ENCODE measurements around the gene GTF2E1.
"Not testable (repeated sequence)": the region's sequence is repeated elsewhere in the genome, so short reads cannot be mapped to it uniquely, and the experiment has no call there.

GTF2E1 gene

DNA sequence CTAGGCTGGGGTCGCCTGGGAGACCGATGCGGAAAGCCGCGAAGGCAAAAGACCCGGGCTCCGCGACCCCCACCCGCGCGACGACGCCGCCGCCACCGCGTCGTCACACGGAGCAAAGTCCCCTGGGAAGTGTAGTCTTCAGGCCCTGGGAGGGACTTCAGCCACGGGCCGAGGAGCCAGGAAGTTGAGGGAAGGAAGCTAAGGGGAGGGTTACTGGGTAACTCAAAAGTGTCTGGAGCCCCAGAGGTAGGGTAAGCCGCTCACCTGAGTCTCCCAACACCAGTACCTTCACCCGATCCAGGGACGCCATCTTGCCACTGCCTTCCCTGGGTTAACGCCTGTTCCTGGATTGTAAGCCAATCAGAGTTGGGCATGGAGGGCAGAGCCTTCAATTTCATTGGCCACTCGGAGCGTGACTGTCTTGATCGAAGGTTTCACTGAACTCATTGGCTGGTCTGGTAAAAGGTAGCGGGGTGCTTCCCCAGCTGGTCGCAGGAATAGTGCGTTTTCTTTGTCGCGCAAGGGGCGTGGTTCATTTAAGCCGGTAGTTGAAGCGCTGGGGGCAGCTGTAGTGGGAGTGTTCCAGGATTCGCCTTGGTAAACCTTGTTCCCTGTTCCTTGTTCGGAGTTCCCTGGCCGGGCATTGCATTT, at the start of gene GTF2E1, which contains the start of gene RABL3:
Gene GTF2E1, plus strand, starts transcription at position 547 of the 651 bp plus-strand sequence. CDS start 7,809 bp downstream, outside the sequence.
Gene RABL3, minus strand, starts transcription at position 319 of the 651 bp plus-strand sequence. Its CDS starts 9 bp downstream, at position 310.
- DNase-seq = peak; percentile 100

DNA sequence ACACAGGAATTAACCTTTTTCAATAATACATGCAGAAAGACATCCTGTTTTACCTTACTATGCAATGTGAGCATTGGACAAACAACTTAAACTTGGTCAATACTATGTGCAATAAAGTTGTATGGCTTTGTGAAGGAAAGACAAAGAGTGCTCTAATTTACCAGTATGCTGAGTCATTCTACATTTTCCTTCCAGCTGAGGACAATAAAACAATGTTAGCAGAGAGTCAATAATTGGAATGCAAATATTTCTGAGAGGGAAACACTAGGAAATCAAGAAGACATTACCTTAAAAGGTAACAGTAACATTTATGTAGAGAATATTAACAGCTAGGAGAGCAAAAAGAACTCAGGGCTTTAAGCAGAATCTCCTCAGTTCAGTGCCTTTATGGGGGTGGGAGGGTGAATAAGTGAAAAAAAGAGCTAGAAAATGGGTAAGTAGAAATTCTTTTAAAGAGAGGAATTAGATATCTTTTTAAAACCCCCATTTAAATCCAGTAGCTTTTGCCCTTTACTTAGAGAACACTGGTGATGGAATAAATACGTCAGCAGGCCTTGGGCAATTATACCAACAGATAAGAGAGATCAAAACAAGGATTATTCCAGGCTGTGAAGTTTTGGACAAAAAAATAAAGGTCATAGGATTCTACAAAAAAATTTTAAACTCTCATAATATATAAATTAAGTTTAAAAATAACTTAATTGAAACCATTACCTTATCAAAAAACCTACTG, 48.9 kb upstream of the GTF2E1 start:
- DNase-seq = peak; percentile 85

DNA sequence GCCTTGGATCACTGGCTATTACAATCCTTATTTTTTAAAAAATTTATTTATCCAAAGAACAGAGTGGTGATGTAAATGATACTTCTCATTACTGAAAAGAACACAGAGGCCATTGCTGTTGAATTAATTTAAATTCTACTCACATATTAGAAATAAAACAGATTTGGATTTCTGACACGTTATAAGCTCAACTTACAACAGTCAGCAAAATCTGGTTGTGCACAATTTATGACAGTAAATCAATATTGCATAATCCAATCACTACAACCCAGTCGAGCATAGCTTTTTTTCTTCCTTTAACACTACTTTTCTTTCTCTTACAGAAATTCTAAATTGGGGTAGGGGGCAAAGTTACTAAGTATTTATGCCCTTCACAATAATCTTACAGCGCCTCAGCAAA, 43.2 kb upstream of the GTF2E1 start:
- no peak for DNase-seq

DNA sequence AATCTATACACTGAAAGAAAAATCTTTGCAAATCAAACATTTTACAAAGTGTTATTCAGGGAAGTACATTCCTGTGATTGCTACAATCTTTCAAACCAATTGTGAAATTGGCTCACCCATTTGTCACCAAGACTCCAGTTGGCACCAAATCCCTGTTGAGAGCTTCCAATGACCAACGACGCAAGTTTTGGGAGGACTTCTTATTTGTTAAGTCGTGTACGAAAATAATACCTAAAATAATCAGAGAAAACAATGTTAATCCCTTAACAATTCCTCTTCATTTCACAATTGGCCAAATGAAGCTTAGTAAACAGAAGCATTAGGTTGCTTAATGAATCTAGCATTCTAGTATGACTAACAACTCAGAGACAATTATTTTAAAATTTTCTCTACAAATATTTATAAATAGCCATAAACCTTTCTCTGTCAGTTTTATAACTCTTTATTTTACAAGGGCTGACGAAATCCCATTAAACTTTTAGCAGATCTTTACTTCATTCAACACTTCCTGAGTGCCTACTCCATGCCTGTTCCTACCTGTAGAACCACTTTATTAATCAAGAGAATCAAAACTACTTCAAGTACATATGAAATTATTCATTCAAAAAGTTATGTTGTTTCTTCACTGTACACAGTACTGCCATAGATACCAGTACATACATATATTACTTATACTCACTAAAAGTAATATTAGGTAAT, 36.5 kb upstream of the GTF2E1 start:
- DNase-seq = no peak

DNA sequence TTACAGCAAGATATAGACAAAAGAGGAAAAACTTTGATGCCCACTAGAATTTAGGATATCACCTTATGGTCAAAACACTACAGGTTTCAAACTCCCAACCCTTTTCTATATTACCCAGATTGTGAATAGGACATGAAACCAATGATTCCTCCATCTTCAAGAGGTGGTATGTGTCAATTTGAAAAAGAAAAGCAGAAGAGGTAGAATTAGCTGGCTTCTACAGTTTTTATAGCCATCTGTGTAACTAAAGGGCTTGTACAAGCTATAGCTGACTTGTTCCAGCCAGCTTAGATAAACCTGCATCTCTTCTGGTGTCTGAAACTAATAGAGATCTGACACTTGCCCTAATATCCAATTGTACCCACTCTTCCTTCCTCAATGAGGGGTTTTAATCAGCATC, 35.6 kb upstream of the GTF2E1 start:
- DNase-seq = no peak

DNA sequence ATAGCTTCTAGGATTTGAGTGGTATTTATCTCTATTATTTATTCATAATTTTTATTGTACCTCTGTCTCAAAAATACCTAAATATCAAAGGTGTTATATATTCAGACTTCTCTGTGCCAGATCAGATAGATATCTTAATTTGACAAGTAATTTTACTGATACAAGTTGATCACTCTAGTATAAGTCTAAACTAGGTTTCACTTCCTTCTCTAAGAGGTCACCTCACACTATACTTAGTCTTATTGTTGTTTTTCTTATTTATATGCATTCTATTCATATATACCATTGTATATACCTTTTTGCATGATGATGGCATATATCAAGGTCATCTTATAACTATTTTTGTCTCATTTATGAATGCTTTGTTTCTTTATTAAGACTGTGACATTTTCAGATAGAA, 34.1 kb upstream of the GTF2E1 start:
- DNase-seq = no peak

DNA sequence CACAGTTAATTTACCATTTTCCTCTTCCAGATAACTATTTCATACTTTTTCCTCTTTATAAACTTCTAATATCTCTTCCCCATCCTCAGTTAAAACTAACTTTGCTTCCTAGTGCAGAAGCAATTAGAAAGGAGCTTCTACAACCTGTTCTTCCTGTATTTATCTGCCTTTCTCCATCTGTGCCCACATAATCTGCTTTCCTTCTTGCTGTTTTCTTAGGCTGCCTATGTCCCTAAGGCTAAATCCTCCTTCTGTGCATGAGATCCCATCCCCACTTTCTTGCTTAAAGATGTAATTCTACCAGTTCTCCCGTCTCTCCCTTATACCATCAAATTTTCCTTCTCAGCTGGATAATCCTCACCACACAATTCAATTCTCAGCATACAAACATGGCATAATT, 32.2 kb upstream of the GTF2E1 start:
- no peak for DNase-seq

DNA sequence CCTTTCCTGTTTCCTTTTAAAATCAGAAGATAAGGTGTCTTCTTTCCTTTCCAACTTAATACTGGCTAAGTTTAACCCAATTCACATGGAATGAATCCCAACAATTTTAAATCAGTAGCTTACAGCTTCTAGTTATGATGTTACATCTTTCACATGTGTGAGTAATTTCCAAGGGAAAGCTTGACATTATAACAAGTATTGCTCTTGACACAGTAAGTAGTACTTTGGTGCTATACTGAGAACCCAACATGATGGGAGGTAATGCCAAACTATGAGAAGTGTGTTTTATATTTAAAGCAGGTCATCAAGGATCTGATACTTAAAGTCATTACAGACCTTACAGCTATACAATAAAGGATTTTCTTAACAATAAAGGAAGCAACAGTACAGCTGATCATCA, 29.3 kb upstream of the GTF2E1 start:
- DNase-seq = no peak

DNA sequence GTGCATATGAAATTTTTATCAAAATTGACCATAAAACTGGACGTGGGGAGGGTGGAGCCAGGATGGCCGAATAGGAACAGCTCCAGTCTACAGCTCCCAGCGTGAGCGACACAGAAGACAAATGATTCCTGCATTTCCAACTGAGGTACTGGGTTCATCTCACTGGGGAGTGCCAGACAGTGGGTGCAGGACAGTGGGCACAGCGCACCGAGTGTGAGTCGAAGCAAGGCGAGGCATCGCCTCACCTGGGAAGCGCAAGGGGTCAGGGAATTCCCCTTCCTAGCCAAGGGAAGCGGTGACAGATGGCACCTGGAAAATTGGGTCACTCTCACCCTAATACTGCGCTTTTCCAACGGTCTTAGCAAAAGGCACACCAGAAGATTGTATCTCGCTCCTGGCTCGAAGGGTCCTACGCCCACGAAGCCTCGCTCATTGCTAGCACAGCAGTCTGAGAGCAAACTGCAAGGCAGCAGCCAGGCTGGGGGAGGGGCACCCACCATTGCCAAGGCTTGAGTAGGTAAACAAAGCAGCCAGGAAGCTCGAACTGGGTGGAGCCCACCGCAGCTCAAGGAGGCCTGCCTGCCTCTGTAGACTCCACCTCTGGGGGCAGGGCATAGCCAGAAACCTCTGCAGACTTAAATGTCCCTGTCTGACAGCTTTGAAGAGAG, 23.2 kb upstream of the GTF2E1 start:
- DNase-seq = not testable (repeated sequence)

DNA sequence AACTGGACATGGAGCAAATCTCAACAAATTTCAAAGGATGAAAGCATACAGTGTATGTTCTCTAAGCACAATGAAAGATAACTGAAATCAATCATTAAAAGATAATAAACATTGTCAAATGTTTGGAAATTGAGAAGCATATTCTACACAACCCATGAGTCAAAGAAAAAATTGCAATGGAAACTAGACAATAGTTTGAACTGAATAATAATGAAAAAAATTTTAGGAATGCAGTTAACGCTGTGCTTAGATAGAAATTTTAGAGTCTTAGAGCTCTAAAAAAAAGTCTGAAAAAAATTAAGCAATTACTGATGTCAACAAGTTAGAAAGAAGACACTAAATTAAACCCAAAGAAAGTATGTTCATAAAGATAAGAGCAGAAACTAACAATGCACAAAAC, 15.8 kb upstream of the GTF2E1 start:
- no peak for DNase-seq

DNA sequence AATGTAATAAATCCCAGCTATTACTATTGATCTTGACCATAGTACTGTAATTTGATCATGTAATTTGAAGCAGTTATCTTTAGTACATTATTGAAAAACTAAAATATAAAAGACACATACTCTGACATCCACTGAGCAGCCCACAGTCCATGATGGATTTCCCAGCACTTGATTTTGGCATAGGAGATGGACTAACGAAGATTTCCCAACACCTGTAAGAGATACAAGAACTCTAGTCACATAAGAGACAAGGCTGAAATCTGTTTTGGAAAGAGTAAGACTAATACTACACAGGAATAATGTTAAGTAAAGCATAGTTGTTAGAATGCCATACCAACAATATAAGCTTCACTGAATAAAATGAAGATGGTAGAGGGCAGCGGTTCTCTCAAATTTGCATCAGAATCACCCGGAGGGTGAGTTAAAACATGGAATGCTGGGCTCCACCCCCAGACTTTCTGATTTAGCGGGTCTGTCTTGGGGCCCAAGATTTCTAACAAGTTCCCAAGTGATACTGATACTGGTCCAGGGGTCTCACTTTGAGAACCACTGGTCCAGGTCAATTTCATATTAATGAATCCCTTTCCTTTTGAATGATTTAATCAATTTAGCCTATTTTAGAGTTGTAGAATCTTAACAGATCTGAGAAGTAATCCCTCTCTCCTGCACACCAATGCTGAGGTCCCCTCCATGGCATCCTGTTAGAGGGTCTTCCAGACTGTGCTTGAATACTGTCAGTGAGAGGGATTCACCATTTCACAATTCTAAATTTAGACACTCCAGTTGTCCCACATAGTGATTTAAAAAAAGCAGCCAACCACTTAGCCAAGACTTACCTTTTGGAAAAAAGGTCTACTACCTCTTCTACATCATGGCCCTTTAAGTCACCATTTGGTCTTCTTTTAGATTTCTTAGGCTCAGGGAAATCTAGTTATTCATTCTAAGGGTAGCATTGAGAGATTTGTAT, 11.7 kb upstream of the GTF2E1 start:
- DNase-seq = no peak

DNA sequence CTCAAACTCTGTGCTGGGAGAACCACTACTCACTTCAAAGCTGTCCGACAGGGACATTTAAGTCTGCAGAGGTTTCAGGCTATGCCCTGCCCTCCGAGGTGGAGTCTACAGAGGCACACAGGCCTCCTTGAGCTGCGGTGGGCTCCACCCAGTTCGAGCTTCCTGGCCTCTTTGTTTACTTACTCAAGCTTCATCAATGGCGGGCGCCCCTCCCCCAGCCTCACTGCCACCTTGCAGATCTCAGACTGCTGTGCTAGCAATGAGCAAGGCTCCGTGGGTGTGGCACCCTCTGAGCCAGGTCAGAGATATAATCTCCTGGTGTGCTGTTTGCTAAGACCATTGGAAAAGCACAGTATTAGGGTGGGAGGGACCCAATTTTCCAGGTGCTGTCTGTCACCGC, 4.5 kb upstream of the GTF2E1 start:
- DNase-seq = not testable (repeated sequence)

DNA sequence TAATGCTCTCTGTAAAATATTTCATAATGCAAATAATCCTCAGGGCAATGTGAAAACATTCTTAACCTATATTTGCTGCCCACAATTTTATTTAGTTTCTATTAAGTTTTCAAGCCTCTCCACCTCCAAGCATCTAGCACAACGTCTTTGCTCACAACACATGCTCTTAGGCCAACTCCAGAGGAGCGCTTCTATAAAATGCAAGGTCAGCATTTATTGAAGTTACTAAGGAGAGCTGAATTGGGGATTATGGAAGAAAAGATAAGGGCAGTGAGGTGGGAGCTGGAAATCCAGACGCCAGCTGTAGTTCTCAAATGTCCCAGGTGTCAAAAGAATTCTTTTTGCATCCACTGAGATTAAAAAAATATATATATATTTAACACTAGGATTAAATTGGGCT, 1.2 kb upstream of the GTF2E1 start:
- DNase-seq = no peak

DNA sequence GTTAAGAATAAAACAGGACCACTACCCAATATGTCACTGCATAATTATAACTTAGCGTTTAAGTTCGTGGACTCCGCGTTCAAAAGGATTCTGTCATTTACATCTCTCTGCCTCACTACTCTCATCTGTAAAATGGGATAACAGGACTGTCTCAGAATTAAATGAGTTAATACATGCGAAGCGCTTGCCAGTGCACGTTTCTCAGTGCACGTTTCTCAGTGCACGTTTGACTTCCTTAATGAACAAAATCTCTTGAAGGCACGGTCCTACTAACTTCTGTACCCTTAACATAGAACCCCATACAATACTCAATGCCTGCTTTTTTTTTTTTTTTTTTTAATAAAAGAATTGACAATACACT, 727 bp upstream of the GTF2E1 start:
- no peak for DNase-seq

DNA sequence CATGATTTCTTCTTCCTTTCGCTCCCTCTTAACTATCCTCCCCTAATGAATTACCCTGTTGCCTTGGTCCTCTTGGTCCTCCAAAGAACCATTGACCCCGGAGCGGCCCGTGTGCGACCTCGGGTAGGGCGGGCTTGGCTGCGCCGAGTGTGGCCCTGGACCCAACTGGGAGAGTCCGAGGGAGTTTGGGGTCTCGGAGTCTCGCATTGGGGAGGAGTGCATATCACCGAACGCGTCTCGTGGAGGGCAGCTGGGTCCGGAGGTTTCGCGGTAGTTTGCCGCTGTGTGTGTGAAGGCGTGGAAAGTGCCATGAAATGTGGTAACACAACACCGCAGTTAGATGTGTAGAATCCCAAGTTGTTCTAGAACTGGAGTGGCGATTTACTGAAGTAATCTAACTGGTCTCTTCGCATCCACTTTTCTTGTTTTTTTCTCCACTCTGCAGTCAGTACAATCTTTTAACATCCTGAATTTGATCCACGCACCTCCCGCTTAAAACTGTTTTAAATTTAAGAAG, 363 bp downstream of the GTF2E1 start:
- no peak for DNase-seq

DNA sequence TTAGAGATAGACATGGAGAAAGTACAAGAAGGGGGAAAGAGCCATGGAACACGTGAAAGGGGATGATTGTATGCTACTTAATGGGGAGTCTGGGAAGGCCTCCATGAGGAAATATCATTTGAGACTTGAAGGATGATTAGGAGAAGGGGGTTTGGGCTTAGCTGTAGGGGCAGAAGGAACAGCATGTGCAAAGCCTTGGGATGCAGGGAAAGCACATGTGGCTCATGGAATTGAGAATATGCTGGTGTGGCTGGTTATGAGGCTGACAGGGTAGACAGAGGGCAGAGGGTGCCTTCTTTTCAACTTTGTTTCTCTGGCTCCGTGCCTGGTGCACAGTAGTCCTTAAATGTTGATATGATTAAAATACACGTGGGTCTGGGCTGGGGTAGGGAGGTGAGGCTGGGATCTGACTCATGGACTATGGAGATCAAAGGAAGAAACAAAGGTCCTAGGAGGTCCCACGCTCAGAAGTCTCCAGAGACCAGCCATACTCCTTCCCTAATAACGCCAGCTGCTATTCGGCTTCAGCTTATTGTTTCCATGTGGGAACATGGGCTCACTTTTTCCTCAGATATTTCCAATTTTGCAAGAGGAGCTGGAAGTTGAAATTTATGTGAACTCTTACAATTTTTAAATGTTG, 1.1 kb downstream of the GTF2E1 start:
- no peak for DNase-seq

DNA sequence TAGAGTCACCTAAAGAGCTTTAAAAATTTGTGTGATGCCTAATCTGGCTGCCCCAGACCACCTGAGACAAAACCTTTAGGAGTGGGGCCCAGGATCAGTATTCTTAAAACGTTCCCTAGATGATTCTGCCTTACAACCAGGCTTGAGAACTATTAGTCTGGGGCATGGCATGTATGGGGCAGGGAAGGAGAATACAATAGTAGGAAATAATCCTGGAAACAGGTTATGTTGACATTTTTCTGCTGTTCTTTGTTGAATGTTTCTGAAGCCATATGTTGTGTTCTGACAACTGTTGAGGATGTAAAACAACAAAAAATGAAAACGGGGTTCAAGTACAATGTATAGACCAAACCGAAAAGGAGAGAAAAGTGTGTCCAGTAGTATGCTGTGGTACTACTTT, 2.9 kb downstream of the GTF2E1 start:
- no peak for DNase-seq

DNA sequence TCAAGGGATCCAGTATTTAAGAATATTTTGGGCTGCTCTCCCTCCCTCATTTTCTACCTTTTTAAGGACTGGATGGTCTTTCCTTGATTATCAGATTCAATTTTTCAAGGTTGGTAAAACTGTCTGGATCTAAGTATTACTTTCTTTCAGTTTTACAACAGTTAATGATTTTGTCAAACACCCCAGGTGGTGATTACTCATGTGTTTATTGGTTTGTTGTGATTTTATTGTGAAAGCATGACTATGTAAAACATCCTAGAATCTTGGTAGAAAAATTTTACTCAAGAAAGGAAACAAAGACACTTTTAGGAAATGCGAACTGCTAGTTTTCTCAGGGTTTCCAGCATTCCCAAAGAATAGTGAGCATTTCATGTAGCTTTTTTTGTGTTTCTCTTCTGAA, 7.3 kb downstream of the GTF2E1 start:
- DNase-seq = no peak

DNA sequence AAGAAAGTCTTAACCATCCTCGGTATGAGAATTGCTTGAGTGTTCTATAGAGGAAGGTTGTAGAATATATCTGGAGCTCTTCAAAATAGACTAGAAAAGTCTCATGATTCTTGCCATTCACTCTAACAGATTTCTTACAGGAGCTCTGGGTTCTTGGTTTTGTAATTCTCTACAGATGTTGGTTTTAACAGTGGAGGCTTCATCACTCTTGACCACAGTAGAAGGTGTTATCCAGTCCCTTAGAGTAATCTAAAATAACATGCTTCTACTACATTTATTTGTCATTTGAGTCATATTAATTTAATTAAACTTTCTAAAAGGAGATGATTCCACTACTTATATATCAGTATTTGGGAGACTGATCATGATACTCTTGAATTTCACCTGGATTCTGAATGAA, 9.7 kb downstream of the GTF2E1 start:
- DNase-seq = no peak

DNA sequence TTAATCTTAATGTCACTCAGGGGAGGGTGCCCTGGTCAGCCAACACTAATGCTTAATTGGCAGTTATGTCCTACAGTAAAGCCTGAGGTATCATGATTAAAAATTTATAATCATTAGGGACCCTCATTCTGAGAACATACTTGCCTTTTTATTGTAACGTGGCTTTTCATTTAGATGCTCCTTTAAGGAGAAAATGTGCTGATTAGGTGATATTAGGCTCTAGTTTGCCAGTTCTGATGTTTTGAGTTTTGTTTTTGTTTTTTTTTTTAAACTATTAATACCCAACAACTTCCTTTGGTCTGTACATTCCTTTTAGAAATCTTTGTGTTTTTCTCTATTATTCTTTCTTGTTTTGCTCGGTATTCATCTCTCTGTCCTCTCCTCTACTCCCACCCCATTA, 10.3 kb downstream of the GTF2E1 start:
- no peak for DNase-seq

DNA sequence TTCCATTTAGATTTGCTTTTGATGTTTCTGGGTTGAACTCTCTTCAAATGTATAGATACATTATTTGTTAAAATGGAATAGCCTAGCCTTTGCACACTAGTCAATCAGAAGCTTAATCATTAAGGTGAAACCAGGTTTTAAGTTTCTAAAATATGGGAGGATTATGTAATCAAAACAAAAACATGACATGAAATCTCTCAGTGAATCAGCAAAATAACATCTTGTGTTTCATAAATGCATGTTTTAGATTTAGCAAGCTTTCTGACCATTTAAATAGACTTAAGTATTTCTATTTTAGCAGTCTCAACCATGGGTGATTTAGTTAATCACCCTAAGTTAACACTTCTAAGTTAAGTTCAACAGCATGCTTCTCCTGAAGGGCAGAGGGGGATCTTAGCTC, 11.3 kb downstream of the GTF2E1 start:
- DNase-seq = no peak

DNA sequence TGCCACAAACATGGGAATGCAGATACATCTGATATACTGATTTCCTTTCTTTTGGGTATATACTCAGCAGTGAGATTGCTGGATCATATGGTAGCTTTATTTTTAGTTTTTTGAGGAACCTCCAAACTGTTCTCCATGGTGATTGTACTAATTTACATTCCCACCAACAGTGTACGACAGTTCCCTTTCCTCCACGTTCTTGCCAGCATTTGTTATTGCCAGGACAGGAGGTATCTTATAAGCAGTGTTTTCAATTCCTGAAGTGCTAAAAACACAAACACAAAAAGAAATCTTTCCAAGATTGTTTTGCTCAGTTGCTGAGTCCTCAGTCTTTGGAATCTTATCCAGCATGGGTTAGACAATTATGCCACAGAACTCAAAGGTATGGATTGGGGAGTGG, 13.5 kb downstream of the GTF2E1 start:
- DNase-seq = no peak
